GM19025 (cell line): ENCODE data around the gene DENND5B.
"Not testable (repeated sequence)": the region's sequence is repeated elsewhere in the genome, so short reads cannot be mapped to it uniquely, and the experiment has no call there.

ENCODE experiments used
- ATAC-seq: cut with Tn5 transposase; IDR thresholded peaks from one replicate; pipeline ENCODE4 v1.9.1; 2021; ENCODE audit warnings: mild to moderate bottlenecking, low read depth, moderate library complexity; ENCODE audit not compliant: unreplicated experiment

The DENND5B gene

GRCh38 chr12:31594681-31595080, 3.7 kb upstream of the DENND5B start:
- ATAC-seq = no peak

- ATAC-seq = peak; percentile 4
Observed at GRCh38 chr12:31591380-31591901, 505 bp upstream of the DENND5B start.

GRCh38 chr12:31589904-31590641, 863 bp downstream of the DENND5B start:
- peak; percentile 27 for ATAC-seq

GRCh38 chr12:31589598-31589903, 1.4 kb downstream of the DENND5B start:
- no peak for ATAC-seq

GRCh38 chr12:31588976-31589375, 2.0 kb downstream of the DENND5B start:
- no peak for ATAC-seq

- peak; percentile 19 for ATAC-seq
Observed at GRCh38 chr12:31586728-31587127, 4.2 kb downstream of the DENND5B start.

- no peak for ATAC-seq
Observed at GRCh38 chr12:31585895-31586294, 5.0 kb downstream of the DENND5B start.

- ATAC-seq = no peak
Observed at GRCh38 chr12:31585271-31585670, 5.7 kb downstream of the DENND5B start.

GRCh38 chr12:31584782-31585181, 6.2 kb downstream of the DENND5B start:
- no peak for ATAC-seq

- ATAC-seq = no peak
Observed at GRCh38 chr12:31583878-31584277, 7.1 kb downstream of the DENND5B start.

GRCh38 chr12:31582155-31582554, 8.8 kb downstream of the DENND5B start:
- ATAC-seq = no peak

GRCh38 chr12:31578632-31579031, 12.3 kb downstream of the DENND5B start:
- no peak for ATAC-seq

- no peak for ATAC-seq
Observed at GRCh38 chr12:31574803-31575575, 15.9 kb downstream of the DENND5B start.

- ATAC-seq = not testable (repeated sequence)
Observed at GRCh38 chr12:31574367-31574766, 16.6 kb downstream of the DENND5B start.

- ATAC-seq = no peak
Observed at GRCh38 chr12:31572900-31573600, 17.9 kb downstream of the DENND5B start.

- no peak for ATAC-seq
Observed at GRCh38 chr12:31570880-31571279, 20.1 kb downstream of the DENND5B start.

- not testable (repeated sequence) for ATAC-seq
Observed at GRCh38 chr12:31569517-31569916, 21.4 kb downstream of the DENND5B start.

GRCh38 chr12:31568498-31568897, 22.4 kb downstream of the DENND5B start:
- no peak for ATAC-seq

GRCh38 chr12:31567029-31567428, 23.9 kb downstream of the DENND5B start:
- no peak for ATAC-seq

- no peak for ATAC-seq
Observed at GRCh38 chr12:31566547-31566946, 24.4 kb downstream of the DENND5B start.
